NCI-H2029 treated with DMSO at 0.1 percent for 48 hours (cell line): ENCODE results near the gene LMNTD2.
"Not testable (repeated sequence)": the region's sequence is repeated elsewhere in the genome, so short reads cannot be mapped to it uniquely, and the experiment has no call there.

Source experiments
- DNase-seq: peaks from one replicate; lab custom pipeline; 2025; lab: John Stamatoyannopoulos, UW

Gene LMNTD2

DNA sequence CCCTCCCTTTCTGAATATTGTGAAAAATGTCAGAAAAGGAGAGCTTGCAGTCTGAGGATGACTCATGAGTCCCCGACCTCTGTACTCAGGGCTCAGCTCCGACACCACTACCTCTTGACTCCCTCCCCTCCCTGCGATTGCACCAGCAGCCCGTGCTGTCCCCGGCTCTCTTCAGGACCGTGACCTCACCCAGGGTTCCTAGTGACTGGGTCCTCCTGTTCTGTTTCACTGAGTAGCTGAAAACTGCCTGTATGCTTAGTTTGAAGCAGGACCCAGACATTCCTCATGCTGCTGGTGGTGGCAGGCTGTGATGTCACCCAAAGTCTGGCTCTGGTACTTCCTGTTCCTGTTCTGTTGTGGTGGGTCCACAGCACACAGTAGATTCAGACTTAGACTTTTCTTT is 27.4 kb upstream of the LMNTD2 start:
- no peak for DNase-seq

DNA sequence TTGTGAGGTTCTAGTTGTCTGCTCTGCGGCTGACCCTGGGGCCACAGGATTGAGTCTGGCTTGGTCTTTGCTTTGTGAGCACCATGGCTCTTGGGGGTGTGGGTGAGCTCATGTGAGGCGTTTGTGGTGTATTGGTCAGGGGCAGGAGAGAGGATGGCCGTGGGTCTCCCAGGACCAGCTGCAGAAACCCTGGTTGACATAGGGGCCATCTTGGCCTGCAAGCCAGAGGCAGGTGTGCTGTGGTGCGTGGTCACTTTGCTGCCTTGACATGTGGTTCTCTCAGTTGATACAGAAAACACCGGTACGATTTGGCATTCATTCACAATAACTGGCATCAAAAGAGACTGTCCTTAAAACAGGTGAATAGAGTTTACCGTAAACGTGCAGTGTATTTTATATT is 27.0 kb upstream of the LMNTD2 start:
- no peak for DNase-seq

DNA sequence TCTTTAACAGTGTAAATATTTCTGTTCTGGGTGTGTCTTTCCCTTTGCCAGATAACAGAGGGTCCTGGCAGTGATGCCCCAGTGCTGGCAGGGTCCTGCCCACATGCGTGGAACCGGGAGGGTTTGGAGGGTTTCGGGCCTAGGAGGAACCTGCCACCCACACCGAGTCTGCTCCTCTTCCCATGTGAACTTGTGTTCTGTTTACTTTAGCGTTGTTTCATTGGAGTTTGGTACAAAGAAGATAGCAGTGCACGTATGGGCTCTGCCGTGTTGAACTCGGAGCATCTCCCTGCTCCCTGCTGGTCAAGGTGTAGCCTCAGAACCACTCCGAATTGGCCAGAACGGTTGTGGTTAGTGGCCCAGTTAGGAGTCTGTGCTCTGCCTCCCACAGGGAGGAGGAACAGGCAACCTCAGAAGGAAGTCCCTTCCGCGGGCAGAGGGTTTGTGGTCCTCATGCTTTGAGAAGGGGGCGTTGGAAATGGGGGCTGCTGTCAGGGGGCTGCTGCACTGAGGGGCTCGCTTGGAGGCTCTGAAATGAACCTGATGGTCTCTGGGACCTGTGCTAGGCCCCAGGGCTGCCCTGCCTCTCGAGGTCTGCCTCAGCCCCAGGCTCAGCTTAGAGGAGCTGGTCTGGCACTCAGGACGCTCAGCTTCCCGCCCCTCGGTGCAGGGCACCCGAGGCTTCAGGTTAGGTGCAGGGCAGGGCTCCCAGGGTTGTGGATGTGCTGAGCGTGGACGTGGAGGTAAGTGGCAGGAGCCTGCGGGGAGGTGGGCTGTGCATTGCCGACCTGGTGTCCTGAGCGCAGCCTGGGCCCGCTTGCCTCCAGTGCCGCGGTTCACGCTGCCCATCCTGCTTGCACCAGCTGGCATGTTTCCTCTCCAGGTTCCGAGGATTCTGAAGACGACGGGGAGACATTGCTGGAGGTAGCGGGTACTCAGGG is 26.1 kb upstream of the LMNTD2 start:
- DNase-seq: no peak

DNA sequence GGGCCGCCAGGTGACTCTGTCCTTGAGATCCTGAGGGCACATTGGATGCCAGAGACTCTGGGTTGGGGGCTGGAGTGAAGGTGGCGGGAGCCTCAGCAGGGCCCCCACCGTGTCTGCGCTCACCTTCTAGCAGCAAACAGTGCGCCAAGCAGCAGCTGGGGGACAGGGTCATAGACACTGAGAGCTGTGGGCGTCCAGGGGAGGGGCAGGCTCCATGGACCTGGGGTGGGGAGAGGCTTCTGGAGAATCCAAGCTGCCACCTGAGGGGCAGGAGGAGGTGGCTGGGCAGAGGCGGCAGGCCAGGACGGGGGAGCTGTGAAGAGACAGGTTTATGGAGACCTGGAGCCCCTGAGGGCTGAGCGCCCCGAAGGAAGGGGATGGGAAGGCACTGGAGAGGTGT is 23.7 kb upstream of the LMNTD2 start:
- DNase-seq: no peak

DNA sequence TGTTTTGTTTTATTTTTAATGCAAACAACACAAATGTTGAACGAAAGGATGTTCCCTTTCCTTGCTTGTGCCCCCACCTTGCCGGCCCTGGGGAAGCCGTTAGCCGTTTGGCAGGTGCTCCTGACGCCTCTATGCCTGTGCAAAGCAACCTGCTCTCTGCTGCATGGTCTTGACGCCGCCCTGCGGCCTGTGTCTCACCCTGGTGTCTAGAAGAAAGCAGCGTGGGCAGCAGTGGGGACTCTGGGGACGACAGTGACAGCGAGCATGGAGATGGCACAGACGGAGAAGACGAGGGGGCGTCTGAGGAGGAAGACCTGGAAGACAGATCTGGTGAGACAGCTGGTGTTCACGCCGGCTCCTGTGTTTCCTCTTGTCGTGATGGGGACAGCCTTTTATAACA is 21.2 kb upstream of the LMNTD2 start:
- DNase-seq: no peak

DNA sequence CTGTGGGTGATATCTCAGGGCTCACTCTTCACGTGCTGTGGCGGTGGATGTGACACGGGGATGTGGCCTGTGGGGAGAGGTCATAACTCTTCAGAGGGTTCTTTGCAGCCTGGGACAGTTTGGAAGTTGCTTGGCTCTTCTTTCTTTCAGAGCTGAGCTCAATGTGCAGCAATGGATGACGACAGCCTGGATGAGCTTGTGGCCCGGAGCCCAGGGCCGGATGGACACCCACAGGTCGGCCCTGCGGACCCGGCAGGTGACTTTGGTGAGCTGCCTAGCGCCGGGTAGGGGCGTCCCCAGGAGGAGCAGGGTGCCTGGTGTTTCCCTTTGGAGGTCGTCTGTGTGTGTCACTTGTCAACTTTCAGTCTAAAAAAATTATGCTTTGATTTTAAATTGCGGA is 20.8 kb upstream of the LMNTD2 start:
- DNase-seq: no peak

DNA sequence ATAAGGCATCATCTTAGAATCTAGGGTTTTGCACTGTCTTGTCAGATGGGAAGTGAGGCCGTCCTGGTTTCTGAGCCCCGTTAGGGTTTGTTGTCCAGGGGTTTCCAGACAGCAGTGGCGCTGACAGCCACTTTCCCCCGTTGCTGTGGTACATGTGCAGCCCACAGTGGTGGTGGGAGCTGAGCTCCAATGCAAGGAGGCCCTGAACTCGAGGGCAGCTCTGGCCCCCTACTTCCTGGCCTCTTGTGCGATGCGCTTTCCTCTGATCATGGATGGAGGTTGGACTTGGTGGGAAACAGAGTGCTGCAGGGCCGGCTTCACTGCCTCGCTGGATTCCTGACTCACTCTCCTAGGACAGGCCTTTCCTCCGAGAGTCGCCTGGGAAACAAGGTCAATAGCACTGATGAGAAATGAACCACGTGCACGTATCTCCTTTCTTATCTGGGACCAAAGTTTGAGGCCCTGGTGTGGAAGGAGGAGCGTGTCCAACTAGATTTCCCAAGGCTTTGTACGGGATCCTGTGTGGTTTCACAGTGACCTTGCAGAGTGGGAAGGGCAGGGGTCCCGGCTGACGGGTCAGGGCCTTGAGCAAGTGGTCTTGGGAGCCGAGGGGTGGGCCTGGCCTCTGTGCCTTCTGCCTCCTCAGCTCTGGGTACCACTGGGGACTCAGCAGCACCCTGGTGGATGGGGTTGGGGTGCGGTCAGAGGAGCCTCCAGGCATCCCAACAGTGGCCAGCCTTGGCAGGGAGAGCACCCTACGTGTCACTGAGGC is 19.5 kb upstream of the LMNTD2 start:
- no peak for DNase-seq

DNA sequence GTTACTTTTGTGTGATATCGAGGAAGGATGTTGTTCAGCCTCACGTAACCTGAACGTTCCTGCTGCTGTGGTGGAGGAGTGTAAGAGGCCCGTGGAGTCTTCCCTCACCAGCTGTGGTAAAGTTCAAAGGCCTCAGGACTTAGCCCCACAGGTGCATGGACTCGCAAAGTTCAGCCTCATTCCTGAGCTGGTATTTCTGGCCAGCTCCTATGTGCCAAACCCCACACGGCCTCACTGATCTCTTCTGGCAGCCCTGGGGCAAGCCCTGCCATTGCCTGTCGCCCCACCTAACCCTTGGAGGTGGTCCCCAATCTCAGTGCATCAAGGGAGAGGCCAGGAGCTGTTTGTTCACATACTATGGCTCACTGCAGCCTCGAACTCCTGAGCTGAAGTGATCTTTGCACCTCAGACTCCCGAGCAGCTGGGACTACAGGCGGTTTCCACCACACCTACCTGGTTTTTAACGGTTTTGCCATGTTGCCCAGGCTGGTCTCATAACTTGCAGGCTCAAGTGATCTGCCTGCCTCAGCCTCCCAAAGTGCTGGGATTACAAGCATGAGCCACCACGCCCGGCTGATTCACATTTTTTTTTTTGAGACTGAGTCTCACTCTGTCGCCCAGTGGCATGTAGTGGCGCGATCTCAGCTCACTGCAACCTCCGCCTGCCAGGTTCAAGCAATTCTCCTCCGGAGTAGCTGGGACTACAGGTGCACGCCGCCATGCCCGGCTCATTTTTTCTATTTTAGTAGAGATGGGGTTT is 17.9 kb upstream of the LMNTD2 start:
- DNase-seq: no peak

DNA sequence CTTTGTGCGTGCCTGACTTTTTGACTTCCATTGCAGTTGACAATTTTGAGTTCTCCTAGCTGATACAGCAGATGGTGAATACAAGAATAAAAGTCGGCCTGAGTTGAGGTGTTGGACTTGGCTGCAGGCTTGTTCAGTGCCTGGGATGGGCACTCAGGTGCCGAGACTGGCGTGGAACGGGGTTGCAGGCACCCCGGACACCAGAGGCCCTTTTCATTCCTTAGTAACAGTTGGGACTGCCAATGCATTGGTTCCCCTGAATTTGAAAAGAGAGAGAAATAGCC is 17.0 kb upstream of the LMNTD2 start:
- no peak for DNase-seq

DNA sequence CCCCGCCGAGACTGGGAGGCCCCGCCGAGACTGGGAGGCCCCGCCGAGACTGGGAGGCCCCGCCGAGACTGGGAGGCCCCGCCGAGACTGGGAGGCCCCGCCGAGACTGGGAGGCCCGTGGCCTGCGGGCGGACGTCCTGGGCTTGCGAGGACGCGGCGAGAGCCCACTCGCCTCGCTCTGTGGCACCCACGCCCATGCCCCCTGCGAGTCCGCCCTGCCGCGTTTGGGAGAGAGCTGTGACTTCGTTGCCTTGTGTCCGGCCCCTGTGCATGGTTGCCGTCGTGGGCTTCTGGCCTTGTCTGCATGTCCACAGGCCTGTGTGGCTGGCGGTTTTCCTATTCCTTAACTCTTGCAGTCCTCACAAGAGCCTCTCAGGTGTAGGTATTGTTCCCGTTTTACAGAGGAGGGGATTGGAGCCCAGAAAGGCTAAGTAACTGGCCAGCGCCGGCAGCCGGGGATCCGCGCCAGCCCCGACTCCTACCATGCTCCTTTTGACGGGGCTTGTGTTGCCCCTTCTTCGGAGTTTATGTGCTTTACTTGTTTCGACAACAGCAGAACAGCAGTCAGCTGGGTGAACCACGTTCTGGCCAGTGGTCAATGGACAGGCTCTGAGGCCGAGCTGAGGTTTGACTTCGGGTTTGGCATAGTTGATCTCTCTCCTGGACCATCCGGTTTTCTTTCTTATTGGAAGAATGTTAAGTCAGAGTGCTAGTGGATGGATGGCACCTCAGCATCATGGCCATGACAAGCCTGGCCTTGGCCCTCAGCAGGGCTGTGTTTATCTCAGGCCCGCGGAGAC is 16.5 kb upstream of the LMNTD2 start:
- DNase-seq: no peak

DNA sequence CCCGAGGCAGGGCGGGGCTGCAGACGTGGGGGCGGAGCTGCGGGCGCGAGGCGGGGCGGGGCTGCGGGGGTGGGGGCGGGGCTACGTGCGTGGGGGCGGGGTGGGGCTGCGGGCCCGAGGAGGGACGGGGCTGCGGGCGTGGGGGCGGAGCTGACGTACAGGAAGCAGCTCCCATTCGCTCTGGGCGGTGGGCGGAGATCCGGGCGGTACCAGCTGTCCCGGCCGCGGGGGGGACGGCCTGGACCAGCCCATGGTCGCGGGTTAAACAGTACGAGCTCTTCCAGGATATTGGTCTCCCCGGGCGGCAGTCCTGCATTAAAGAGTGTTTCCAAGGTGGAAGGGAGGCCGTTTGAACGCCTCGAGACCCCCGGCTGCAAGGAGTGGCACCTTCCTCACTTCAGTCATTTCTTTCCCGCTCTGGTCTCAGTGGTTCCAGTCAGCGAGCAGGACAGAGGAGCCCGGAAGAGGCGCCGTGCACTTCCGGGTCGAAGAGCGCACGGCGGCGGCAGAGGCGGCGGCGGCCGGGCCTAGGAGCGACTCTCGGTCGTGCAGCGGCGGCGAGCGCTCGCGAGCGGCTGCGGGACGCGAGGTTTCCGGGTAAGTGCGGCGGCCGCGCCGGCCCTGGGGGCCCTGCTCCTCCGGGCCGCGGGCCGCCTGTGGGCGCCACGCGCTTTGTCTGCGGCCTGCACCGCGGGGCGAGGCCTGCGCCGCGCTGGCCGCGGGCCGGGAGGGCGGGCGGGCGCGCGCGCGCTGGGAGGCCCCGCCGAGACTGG is 15.6 kb upstream of the LMNTD2 start, which contains the start of gene PHRF1:
Gene PHRF1, plus strand, starts transcription at position 475 of the 773 bp plus-strand sequence. CDS start 5,043 bp downstream, outside the sequence.
- DNase-seq: peak; percentile 86

DNA sequence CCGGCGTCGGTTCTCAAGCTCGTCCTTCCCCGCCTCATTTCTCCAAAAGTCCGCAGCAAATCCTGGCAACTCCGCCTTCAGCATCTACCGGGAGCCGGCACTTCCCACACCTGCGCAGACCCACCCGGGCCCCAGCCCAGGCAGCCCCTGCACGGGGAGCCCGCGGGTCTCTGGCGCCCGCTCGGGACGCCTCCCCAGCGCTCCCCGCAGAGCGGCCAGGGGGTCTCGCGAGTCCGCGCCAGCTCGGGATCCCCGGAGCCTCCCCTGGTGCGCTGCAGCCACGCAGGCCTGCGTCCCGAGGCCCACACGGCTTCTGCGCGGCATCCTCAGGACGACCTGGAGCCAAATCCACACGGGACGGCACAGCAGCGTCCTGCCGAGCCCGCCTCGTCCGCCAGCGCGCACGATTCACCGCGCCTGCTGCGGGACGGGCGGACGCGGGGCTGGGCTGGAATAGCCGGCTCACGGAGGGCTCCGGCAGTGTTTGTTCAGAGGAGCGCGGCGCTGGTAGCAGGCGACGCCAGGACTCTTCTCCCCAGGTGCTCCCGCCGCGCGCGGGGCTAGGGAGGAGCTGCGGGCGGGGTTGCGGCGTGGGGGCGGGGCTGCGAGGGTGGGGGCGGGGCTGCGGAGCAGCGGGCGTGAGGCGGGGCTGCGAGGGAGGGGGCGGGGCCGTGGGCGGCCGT is 14.9 kb upstream of the LMNTD2 start:
- peak; percentile 33 for DNase-seq

DNA sequence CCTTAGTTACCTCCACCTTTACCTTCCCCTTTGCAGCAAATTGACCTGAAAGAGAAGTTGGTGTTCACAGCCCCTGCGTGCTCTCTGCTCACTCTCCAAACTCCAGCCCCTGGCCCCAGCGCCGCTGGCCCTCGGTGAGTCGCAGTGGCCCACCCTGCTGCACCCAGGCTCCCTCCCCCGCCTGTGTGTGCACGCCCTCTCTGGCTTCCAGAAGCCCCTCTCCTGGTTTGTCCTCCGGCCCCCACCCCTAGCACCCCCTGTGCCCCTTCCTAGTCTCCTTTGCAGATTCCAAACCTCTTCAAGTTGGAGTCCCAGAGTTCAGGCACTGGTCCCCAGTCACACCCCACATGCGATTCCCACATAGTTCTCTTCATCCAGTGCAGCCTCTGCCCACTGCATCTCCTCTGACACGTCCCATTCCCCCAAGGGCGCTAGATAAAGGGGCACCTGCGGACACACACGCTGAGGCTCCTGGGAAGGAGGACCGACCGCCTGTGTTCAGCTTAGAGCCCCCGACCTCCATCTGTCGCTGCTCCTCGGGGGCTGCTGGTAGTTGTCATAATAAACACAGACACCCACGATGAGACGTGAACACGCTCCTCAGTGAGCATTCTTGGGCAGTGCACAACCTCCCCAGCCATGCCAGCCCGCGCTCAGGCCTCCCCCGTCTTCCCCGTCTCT is 14.2 kb upstream of the LMNTD2 start:
- no peak for DNase-seq

DNA sequence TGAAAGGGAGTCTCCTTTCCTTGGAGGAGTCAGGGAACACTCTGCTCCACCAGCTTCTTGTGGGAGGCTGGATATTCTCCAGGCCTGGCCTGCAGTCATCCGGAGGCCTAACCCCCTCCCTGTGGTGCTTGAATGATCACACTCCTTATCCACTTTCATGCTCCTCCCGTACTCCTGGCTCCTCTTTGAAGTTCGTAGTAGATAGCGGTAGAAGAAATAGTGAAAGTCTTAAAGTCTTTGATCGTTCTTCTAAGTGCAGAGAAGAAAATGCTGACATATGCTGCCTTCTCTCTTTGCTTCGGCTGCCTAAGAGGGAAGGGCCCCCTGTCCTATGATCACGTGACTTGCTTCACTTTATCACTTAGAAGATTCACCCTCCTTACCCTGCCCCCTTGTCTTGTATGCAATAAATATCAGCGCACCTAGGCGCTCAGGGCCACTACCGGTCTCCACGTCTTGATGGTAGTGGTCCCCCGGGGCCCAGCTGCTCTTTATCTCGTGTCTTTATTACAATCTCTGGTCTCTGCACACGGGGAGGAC is 13.6 kb upstream of the LMNTD2 start:
- not testable (repeated sequence) for DNase-seq

DNA sequence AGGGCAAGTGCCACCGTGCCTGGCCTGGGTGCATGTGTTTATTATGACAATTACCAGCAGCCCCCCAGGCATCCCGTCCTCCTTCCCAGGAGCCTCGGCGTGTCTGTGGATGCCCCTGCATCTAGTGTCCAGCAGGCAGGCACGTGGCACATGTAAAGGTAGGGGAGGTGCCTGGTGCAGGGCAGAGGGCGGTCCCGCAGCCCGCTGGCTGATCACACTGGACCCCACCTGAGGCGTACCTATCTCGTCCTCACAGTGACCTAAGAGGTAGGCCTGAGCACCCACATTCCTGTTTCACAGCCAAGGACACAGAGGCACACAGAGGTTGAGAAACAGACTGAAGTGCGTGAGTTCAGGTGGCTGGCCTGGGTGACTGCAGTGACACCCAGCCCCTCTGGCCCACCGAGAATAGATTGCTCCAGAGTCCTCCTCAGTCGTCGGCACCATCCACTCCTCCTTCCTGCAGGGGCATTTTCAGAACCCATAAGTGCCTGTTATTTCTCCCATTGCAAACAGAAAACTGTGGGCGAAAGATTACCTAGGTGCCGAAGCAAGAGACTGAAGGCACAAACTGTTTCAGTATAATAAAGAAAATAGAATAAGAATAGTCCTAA is 12.7 kb upstream of the LMNTD2 start:
- no peak for DNase-seq

DNA sequence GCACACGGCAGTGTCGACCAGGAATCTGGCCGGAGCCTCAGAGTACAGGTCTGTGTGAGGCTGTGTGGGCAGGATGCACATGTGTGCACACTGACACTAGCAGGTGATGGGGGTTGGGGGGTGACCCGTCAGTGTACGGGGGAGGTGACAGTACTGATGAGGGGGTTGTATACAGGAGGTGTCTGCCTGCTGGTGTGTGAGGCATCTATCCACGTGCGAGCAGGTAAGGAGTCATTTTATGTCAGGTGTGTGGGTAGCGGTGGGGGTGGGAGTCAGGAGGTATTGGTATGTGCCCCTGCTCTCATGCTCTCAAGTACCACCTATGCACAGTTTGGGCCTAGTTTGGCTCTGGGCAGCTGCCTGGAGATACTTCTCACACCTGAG is 11.3 kb upstream of the LMNTD2 start:
- DNase-seq: no peak

DNA sequence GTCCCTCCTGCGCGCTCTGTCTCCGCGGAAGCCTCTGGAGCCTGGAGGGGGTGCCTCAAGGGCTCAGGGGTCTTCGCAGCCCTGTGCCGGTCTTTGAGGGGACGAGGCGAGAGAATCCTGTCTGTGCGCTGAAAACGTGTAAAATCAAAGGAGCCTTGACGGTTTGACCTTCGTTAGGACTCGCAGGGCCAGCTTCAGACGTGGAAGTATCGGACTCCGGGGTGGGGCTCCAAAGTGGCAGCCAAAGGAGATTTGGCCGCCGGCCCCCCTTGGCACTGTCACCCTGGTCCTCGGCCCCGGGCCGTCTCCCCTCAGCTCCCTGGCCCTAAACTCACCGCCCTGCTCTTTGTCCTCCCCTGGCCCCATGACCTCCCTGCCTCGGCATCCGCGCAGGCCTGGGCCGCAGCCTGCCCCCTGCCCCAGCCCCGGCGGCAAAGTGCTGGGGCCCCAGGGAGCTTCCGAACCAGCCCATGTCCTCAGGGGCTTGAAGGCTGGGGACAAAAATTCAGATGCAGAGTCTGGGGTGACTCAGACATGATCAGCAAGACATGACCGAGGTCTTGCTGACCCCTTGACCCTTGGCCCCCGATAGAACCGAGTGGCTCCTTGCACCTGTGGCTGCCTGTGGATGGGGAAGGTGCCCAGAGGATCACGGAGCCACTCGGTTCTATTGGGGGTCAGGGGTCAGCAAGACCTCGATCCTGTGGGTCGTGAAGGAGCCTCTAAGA is 8.8 kb upstream of the LMNTD2 start:
- DNase-seq: no peak
